GM18909 (cell line): Measurements from ENCODE around the gene NIPA2.
"Not testable (repeated sequence)": the region's sequence is repeated elsewhere in the genome, so short reads cannot be mapped to it uniquely, and the experiment has no call there.

ENCODE experiments used
- ATAC-seq: cut with Tn5 transposase; IDR thresholded peaks from one replicate; pipeline ENCODE4 v1.9.1; 2021; ENCODE audit warnings: mild to moderate bottlenecking; ENCODE audit not compliant: unreplicated experiment, poor library complexity

NIPA2 gene

GRCh38 chr15:22838292-22839042 is at the start of gene NIPA2:
NIPA2 (plus strand) TSS chr15:22838666; CDS start chr15:22851732, 13,066 bp downstream.
- ATAC-seq: peak; percentile 87

DNA sequence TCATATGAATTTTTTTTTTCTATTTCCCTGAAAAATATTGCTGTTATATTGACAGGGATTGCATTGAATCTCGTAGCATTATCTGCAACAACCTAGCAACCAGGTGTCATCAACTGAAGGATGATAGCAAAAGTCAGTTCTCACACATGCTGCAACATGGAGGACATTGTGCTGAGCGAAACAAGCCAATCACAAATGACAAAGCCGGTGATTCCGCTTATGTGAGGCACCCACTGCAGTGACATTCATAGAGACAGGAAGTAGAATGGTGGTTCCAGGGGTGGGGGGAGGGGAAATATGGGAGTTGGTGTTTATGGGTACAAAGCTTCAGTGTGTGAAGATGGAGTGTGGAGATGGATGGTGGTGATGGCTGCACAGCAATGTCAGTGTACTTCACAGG is 44.4 kb upstream of the NIPA2 start:
- no peak for ATAC-seq

- no peak for ATAC-seq
These were observed 43.8 kb upstream of the NIPA2 start for GRCh38 chr15:22794621-22795167.

DNA sequence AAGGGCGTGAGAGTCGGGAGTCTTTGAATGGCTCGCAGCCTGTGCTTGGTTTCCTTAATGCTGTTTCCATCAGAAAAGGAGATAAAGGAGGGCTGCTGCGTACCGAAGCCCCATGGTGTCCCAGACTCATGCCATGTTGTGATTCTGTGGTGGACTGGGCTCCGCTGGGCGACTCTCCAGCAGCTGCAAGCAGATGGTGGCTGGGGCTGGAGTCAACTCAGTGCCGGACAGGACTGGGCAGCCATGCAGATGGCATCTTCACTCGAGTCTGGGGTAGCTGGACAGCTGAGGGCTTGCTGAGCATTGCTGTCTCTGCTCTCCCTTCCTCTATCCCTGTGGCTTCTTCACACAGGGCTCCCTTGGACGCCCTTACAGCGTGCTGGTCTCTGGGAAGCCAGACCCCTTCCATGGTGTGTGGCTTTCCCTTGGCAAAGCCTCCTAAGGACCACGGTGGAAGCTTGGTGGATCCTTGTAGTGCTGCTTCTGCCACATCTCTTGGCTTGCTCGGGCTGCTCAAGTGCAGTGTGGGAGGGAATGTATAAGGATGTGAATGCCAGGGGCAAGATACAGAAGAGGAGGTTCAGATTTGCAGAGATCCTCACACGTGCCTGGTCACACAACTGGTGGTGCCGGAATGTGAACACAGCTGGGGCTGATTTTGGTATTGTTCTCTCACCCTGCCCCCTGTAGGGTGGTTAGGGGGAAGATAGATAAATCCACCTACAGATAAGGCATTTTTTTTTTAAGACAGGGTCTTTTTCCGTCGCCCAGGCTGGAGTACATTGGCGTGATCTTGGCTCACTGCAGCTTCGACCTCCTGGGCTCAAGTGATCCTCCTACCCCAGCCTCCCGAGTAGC is 43.0 kb upstream of the NIPA2 start:
- no peak for ATAC-seq

DNA sequence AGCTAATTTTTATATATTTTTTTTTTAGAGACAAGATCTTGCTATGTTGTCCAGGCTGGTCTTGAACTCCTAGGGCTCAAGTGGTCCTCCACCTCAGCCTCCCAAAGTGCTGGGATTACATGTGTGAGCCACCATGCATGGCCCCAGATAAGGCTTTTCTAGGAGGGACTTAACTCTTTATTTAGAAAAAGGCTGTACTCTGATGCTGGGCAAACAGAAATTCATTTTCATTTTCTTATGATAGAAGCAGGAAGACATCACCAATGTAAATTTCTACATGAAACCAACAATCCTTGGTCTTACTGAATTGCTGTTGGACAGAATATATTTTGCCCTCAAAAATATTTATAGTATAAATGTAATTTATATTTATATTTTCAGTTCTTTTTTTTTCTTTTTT is 42.4 kb upstream of the NIPA2 start:
- ATAC-seq: peak; percentile 7

- no peak for ATAC-seq
These were observed 38.6 kb upstream of the NIPA2 start for GRCh38 chr15:22799902-22800301.

DNA sequence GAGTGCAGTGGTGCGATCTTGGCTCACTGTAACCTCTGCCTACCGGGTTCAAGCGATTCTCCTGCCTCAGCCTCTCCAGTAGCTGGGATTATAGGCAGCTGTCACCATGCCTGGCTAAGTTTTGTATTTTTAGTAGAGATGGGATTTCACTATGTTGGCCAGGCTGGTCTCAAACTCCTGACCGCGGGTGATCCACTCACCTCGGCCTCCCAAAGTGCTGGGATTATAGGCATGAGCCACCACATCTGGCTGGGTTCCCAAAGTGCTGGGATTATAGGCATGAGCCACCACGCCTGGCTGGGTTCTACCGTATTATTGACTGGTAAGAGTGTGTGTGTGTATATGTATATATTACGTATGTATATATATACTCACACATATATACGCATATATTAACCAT is 35.5 kb upstream of the NIPA2 start:
- ATAC-seq: not testable (repeated sequence)

DNA sequence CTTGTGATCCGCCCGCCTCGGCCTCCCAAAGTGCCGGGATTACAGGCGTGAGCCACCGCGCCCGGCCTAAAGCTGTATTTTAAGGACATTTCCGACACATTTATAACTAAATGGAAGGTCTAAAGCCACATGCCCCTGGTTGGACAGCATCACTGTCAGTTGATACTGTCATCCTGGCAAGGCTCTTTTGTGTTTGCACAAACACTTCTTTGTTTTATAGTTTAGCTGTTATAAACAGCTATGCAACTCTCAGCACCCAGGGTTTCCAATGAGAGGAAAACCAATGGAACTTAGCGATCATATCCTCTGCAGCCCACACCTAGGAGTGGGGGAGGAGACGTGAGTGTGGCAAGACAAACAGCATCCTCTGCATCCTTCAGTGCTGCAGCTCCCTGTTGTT is 32.3 kb upstream of the NIPA2 start:
- ATAC-seq: no peak

DNA sequence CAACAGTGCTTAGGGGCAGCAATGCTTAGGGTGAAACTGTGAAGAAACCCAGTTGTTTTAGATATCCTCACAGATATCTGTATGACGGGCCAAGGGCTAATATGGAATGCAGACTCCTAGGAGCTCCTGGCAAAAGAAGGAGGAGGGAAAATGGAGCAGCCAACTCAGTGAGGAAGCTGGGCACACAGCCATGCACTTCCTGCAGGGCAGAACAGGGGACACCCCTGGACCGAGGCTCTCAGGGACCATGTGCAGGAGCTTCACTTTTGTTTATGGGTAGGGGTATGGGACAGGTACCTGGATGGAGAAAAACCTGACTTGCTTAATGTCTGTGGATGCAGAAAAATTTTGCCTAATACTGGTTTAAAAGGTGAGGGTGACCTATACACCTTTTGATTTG is 31.8 kb upstream of the NIPA2 start:
- no peak for ATAC-seq

- not testable (repeated sequence) for ATAC-seq
These were observed 30.6 kb upstream of the NIPA2 start for GRCh38 chr15:22807831-22808230.

GRCh38 chr15:22808240-22808639 is 30.2 kb upstream of the NIPA2 start:
- no peak for ATAC-seq

DNA sequence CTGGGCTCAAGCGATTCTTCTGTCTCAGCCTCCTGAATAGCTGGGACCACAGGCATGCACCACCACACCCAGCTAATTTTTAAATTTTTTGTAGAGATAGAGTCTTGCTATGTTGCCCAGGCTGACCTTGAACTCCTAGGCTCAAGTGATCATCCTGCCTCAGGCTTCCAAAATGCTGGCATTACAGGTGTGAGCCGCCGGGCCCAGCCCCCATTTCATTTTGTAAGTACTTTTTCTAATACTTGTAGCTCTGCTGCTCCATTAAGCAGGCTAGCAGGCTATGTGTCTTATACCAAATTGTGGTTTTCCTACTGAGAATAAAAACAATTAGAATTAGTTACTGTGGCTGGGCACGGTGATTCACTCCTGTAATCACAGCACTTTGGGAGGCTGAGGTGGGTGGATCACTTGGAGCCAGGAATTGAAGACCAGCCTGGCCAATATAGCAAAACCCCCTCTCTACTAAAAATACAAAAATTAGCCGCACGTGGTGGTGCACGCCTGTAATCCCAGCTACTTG is 29.6 kb upstream of the NIPA2 start:
- ATAC-seq: no peak

GRCh38 chr15:22810033-22810852 is 28.2 kb upstream of the NIPA2 start:
- ATAC-seq: peak; percentile 52

DNA sequence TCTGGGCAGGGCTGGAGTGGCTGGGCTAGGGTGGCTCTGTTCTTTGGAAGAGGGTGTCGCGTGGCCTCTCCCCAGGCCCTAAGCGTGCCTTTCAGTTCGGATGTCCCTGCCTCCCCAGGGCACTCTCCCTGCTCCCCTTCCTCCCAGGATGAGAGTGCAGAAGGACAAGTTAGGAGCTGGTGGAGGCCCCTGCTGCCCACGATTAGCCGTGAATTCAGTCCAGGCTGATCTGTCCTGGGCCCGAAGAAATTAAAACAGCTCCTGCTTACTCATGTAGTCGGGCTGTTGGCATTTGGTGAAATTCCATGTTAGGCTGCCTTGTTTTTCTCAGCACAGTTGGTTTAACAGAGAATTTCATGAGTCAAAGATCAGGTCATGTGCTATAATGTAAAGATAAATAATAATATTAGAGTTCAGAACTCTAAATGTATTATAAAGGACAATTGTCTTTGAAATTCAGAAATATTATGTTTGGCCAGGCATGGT is 27.6 kb upstream of the NIPA2 start:
- peak; percentile 15 for ATAC-seq

- ATAC-seq: no peak
These were observed 26.8 kb upstream of the NIPA2 start for GRCh38 chr15:22811640-22812039.

DNA sequence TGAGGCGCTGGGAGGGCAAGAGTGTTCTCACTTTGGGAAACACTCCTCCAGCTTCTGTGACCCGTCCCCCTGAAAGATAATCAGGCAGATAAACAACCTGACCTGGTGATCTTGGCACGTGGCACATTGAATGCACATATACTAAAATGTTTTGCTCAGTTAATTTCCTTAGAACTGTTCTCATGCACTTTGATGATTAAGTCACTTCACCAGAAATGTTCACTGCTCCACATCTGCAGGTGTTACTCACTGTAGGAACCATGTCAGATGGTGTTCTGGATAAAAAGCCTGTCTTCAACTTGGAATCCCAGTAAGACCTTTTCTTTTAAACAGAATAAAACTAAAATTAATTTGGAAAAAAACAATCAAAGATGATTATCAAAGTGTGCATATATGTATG is 24.6 kb upstream of the NIPA2 start:
- ATAC-seq: no peak

- no peak for ATAC-seq
These were observed 22.7 kb upstream of the NIPA2 start for GRCh38 chr15:22815766-22816165.

DNA sequence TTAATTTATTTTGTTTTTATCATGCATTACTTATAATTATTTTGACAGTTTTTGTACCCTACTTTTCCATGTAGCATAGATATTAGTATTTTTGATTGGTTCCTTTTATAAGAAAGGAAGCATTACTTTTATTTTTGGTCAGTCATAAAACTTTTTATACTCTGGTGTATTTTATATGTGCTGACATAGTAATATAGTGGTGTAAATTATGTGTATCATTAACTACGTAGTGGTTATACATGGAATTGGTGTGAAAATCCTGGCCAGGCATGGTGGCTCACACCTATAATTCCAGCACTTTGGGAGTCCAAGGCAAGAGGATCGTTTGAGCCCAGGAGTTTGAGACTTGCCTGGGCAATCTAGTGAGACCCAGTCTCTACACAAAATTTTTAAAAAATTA is 18.8 kb upstream of the NIPA2 start:
- ATAC-seq: no peak

DNA sequence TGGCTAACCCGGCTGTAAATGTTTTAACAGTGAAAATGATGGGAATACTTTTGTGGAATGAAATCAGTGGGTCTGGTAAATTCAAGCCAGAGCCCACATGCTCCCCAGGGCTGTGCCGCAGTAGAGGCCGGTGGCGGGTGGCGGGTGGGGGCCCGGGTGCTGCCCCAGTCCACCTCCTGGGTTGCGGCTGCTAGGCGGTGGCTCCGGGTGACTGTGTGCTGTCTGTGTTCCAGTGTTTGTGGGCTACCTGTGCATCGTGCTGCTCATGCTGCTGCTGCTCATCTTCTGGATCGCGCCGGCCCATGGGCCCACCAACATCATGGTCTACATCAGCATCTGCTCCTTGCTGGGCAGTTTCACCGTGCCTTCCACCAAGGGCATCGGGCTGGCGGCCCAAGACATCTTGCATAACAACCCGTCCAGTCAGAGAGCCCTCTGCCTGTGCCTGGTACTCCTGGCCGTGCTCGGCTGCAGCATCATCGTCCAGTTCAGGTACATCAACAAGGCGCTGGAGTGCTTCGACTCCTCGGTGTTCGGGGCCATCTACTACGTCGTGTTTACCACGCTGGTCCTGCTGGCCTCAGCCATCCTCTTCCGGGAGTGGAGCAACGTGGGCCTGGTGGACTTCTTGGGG is 14.9 kb upstream of the NIPA2 start:
- ATAC-seq: no peak

GRCh38 chr15:22827125-22827524 is 11.3 kb upstream of the NIPA2 start:
- no peak for ATAC-seq
